ENCODE results near the gene IL2RA.
A peak's percentile ranks its signal among the peaks of the same experiment; 100 is the strongest.
"Not testable (repeated sequence)": the region's sequence is repeated elsewhere in the genome, so short reads cannot be mapped to it uniquely, and the experiment has no call there.

Gene IL2RA

GRCh38 chr10:6062101-6062771 lies at the start of gene IL2RA:
IL2RA (minus strand) TSS chr10:6062367; CDS start chr10:6062151, 216 bp downstream.
- peak; percentile 81 for ATAC-seq (ENCODE audit: low read depth)
- Mint-ChIP-seq H3K4me3 (peak within 1 kb of the TSS; percentile 97), H3K27ac (peak within 1 kb of the TSS; percentile 91), H3K9me3 (no peaks in the 10 kb centered on the region), H3K36me3 (peaks cover 2% of the 10 kb centered on the region), H3K27me3 (no peaks in the 10 kb centered on the region), H3K4me1 (peaks cover 39% of the 10 kb centered on the region)
- peak in 1 of 2 donors; percentile 50 for DNase-seq (ENCODE audit: low spot score in 2 of 2)

GRCh38 chr10:6110136-6110535 lies 48.0 kb upstream of the IL2RA start:
- Mint-ChIP-seq H3K9me3 (no peaks in the 10 kb centered on the region), H3K4me3 (no peak overlapping the region), H3K27me3 (no peaks in the 10 kb centered on the region), H3K27ac (no peak overlapping the region), H3K36me3 (peaks cover 47% of the 10 kb centered on the region), H3K4me1 (peaks cover 8% of the 10 kb centered on the region)
- DNase-seq (ENCODE audit: low spot score in 2 of 2): no peak
- ATAC-seq (ENCODE audit: low read depth): no peak

GRCh38 chr10:6109444-6109775 lies 47.2 kb upstream of the IL2RA start:
- no peaks in the 10 kb centered on the region for H3K9me3 Mint-ChIP-seq
- H3K27me3 Mint-ChIP-seq: no peaks in the 10 kb centered on the region
- H3K4me3 Mint-ChIP-seq: no peak overlapping the region
- peaks cover 47% of the 10 kb centered on the region for H3K36me3 Mint-ChIP-seq
- ATAC-seq (ENCODE audit: low read depth) (no peak), DNase-seq (ENCODE audit: low spot score in 2 of 2) (no peak)
- peaks cover 8% of the 10 kb centered on the region for H3K4me1 Mint-ChIP-seq
- peak overlapping the region; percentile 83 for H3K27ac Mint-ChIP-seq

- DNase-seq (ENCODE audit: low spot score in 2 of 2) (peak in 1 of 2 donors; percentile 31), ATAC-seq (ENCODE audit: low read depth) (peak; percentile 46)
- no peak overlapping the region for H3K4me3 Mint-ChIP-seq
- H3K4me1 Mint-ChIP-seq: peaks cover 8% of the 10 kb centered on the region
- no peaks in the 10 kb centered on the region for H3K9me3 Mint-ChIP-seq
- H3K27me3 Mint-ChIP-seq: no peaks in the 10 kb centered on the region
- H3K27ac Mint-ChIP-seq: peak overlapping the region; percentile 83
- peaks cover 42% of the 10 kb centered on the region for H3K36me3 Mint-ChIP-seq
These were observed 46.7 kb upstream of the IL2RA start for GRCh38 chr10:6108631-6109443.

- Mint-ChIP-seq H3K4me1 (peaks cover 8% of the 10 kb centered on the region), H3K9me3 (no peaks in the 10 kb centered on the region), H3K4me3 (no peak overlapping the region), H3K27me3 (no peaks in the 10 kb centered on the region), H3K36me3 (peaks cover 40% of the 10 kb centered on the region), H3K27ac (no peak overlapping the region)
- DNase-seq (ENCODE audit: low spot score in 2 of 2) (no peak), ATAC-seq (ENCODE audit: low read depth) (no peak)
These were observed 45.9 kb upstream of the IL2RA start for GRCh38 chr10:6108072-6108471.

- H3K4me3 Mint-ChIP-seq; H3K27ac Mint-ChIP-seq; H3K4me1 Mint-ChIP-seq; DNase-seq (ENCODE audit: low spot score in 2 of 2); H3K27me3 Mint-ChIP-seq; H3K9me3 Mint-ChIP-seq; ATAC-seq (ENCODE audit: low read depth): not testable (repeated sequence)
- peaks cover 40% of the 10 kb centered on the region for H3K36me3 Mint-ChIP-seq
These were observed 45.4 kb upstream of the IL2RA start for GRCh38 chr10:6107616-6108015.

- Mint-ChIP-seq H3K4me1 (peaks cover 13% of the 10 kb centered on the region), H3K4me3 (no peak overlapping the region), H3K36me3 (peaks cover 29% of the 10 kb centered on the region)
These were observed 41.4 kb upstream of the IL2RA start for GRCh38 chr10:6103591-6103990.

GRCh38 chr10:6102128-6102527 lies 40.0 kb upstream of the IL2RA start:
- Mint-ChIP-seq H3K4me1 (peaks cover 9% of the 10 kb centered on the region), H3K9me3 (no peaks in the 10 kb centered on the region), H3K27ac (peak overlapping the region; percentile 74), H3K4me3 (peak overlapping the region; percentile 32), H3K36me3 (peaks cover 36% of the 10 kb centered on the region), H3K27me3 (no peaks in the 10 kb centered on the region)
- no peak for DNase-seq (ENCODE audit: low spot score in 2 of 2)
- no peak for ATAC-seq (ENCODE audit: low read depth)

More at GRCh38 chr10:6103591-6103990, 41.4 kb upstream of the IL2RA start:
- DNase-seq (ENCODE audit: low spot score in 2 of 2): no peak
- Mint-ChIP-seq H3K27me3 (no peaks in the 10 kb centered on the region), H3K27ac (no peak overlapping the region), H3K9me3 (no peaks in the 10 kb centered on the region)
- ATAC-seq (ENCODE audit: low read depth): no peak

- peaks cover 9% of the 10 kb centered on the region for H3K4me1 Mint-ChIP-seq
- peaks cover 32% of the 10 kb centered on the region for H3K36me3 Mint-ChIP-seq
- peak overlapping the region; percentile 74 for H3K27ac Mint-ChIP-seq
- peak in 1 of 2 donors; percentile 13 for DNase-seq (ENCODE audit: low spot score in 2 of 2)
- peak; percentile 95 for ATAC-seq (ENCODE audit: low read depth)
- H3K9me3 Mint-ChIP-seq: no peaks in the 10 kb centered on the region
- peak overlapping the region; percentile 46 for H3K4me3 Mint-ChIP-seq
- H3K27me3 Mint-ChIP-seq: no peaks in the 10 kb centered on the region
These were observed 39.0 kb upstream of the IL2RA start for GRCh38 chr10:6101181-6101580.

- Mint-ChIP-seq H3K9me3 (no peaks in the 10 kb centered on the region), H3K27ac (peak overlapping the region; percentile 35), H3K27me3 (no peaks in the 10 kb centered on the region), H3K36me3 (peaks cover 29% of the 10 kb centered on the region), H3K4me1 (peaks cover 11% of the 10 kb centered on the region), H3K4me3 (peak overlapping the region; percentile 27)
- ATAC-seq (ENCODE audit: low read depth) (no peak), DNase-seq (ENCODE audit: low spot score in 2 of 2) (no peak)
These were observed 38.2 kb upstream of the IL2RA start for GRCh38 chr10:6100370-6100769.

GRCh38 chr10:6098156-6098555 lies 36.0 kb upstream of the IL2RA start:
- no peaks in the 10 kb centered on the region for H3K27me3 Mint-ChIP-seq
- no peaks in the 10 kb centered on the region for H3K9me3 Mint-ChIP-seq
- peaks cover 28% of the 10 kb centered on the region for H3K4me1 Mint-ChIP-seq
- peak overlapping the region; percentile 4 for H3K27ac Mint-ChIP-seq
- peaks cover 26% of the 10 kb centered on the region for H3K36me3 Mint-ChIP-seq
- DNase-seq (ENCODE audit: low spot score in 2 of 2): no peak
- no peak for ATAC-seq (ENCODE audit: low read depth)
- no peak overlapping the region for H3K4me3 Mint-ChIP-seq

GRCh38 chr10:6097063-6097462 lies 34.9 kb upstream of the IL2RA start:
- Mint-ChIP-seq H3K9me3 (no peaks in the 10 kb centered on the region), H3K36me3 (peaks cover 19% of the 10 kb centered on the region), H3K27me3 (no peaks in the 10 kb centered on the region), H3K4me1 (peaks cover 35% of the 10 kb centered on the region), H3K4me3 (no peak overlapping the region), H3K27ac (no peak overlapping the region)
- ATAC-seq (ENCODE audit: low read depth): no peak
- no peak for DNase-seq (ENCODE audit: low spot score in 2 of 2)

- H3K27ac Mint-ChIP-seq: no peak overlapping the region
- peaks cover 43% of the 10 kb centered on the region for H3K4me1 Mint-ChIP-seq
- no peaks in the 10 kb centered on the region for H3K27me3 Mint-ChIP-seq
These were observed 33.8 kb upstream of the IL2RA start for GRCh38 chr10:6095810-6096570.

GRCh38 chr10:6092731-6093130 lies 30.6 kb upstream of the IL2RA start:
- H3K9me3 Mint-ChIP-seq: no peaks in the 10 kb centered on the region
- ATAC-seq (ENCODE audit: low read depth) (no peak), DNase-seq (ENCODE audit: low spot score in 2 of 2) (no peak)
- peak overlapping the region; percentile 31 for H3K27ac Mint-ChIP-seq
- H3K27me3 Mint-ChIP-seq: no peaks in the 10 kb centered on the region
- peaks cover 53% of the 10 kb centered on the region for H3K4me1 Mint-ChIP-seq
- H3K4me3 Mint-ChIP-seq: no peak overlapping the region
- H3K36me3 Mint-ChIP-seq: peaks cover 8% of the 10 kb centered on the region

More at GRCh38 chr10:6095810-6096570, 33.8 kb upstream of the IL2RA start:
- no peak overlapping the region for H3K4me3 Mint-ChIP-seq
- DNase-seq (ENCODE audit: low spot score in 2 of 2): no peak
- no peak for ATAC-seq (ENCODE audit: low read depth)
- peaks cover 18% of the 10 kb centered on the region for H3K36me3 Mint-ChIP-seq
- H3K9me3 Mint-ChIP-seq: no peaks in the 10 kb centered on the region

Data from memory B cell (primary cell).